ENCODE data around the gene PIGM.

The PIGM gene

GRCh38 chr1:159992161-159992560, 39.6 kb downstream of the PIGM start:
- TF ChIP-seq CTCF (IDR thresholded peaks at IDR 0.05; ENCODE audit: low read depth, low read length): no peak
- no peak for DNase-seq (ENCODE audit: low read depth, low spot score)
- in situ Hi-C loops (cut with HindIII; ENCODE audit: low sequenced_read_pairs): no loop called here
- no peak overlapping the region for H3K4me3 ChIP-seq (ENCODE audit: low read depth, low read length)

- in situ Hi-C loops (cut with HindIII; ENCODE audit: low sequenced_read_pairs): no loop called here
- TF ChIP-seq CTCF (IDR thresholded peaks at IDR 0.05; ENCODE audit: low read depth, low read length): no peak
- DNase-seq (ENCODE audit: low read depth, low spot score): peak; percentile 5
- no peak overlapping the region for H3K4me3 ChIP-seq (ENCODE audit: low read depth, low read length)
Measured at GRCh38 chr1:159991513-159991912, 40.3 kb downstream of the PIGM start.

- in situ Hi-C loops (cut with HindIII; ENCODE audit: low sequenced_read_pairs): no loop called here
- H3K4me3 ChIP-seq (ENCODE audit: low read depth, low read length): no peak overlapping the region
- TF ChIP-seq CTCF (IDR thresholded peaks at IDR 0.05; ENCODE audit: low read depth, low read length): no peak
- no peak for DNase-seq (ENCODE audit: low read depth, low spot score)
Measured at GRCh38 chr1:159990005-159990404, 41.8 kb downstream of the PIGM start.

- DNase-seq (ENCODE audit: low read depth, low spot score): no peak
- no peak overlapping the region for H3K4me3 ChIP-seq (ENCODE audit: low read depth, low read length)
- in situ Hi-C loops (cut with HindIII; ENCODE audit: low sequenced_read_pairs): no loop called here
- TF ChIP-seq CTCF (IDR thresholded peaks at IDR 0.05; ENCODE audit: low read depth, low read length): no peak
Measured at GRCh38 chr1:159989581-159989980, 42.2 kb downstream of the PIGM start.

GRCh38 chr1:159988006-159988405, 43.8 kb downstream of the PIGM start:
- H3K4me3 ChIP-seq (ENCODE audit: low read depth, low read length): no peak overlapping the region
- TF ChIP-seq CTCF (IDR thresholded peaks at IDR 0.05; ENCODE audit: low read depth, low read length): no peak
- DNase-seq (ENCODE audit: low read depth, low spot score): no peak
- in situ Hi-C loops (cut with HindIII; ENCODE audit: low sequenced_read_pairs): no loop called here

- in situ Hi-C loops (cut with HindIII; ENCODE audit: low sequenced_read_pairs): no loop called here
- no peak for DNase-seq (ENCODE audit: low read depth, low spot score)
- no peak for TF ChIP-seq CTCF (IDR thresholded peaks at IDR 0.05; ENCODE audit: low read depth, low read length)
- H3K4me3 ChIP-seq (ENCODE audit: low read depth, low read length): no peak overlapping the region
Measured at GRCh38 chr1:159987186-159987585, 44.6 kb downstream of the PIGM start.

- H3K4me3 ChIP-seq (ENCODE audit: low read depth, low read length): no peak overlapping the region
- no peak for TF ChIP-seq CTCF (IDR thresholded peaks at IDR 0.05; ENCODE audit: low read depth, low read length)
- in situ Hi-C loops (cut with HindIII; ENCODE audit: low sequenced_read_pairs): no loop called here
- no peak for DNase-seq (ENCODE audit: low read depth, low spot score)
Measured at GRCh38 chr1:159986531-159986930, 45.3 kb downstream of the PIGM start.

All from astrocyte of the spinal cord (primary cell).